ENCODE data around the gene TADA2A.

The TADA2A gene

GRCh38 chr17:37463039-37463438 lies 56.4 kb downstream of the TADA2A start:
- Histone ChIP-seq H3K4me3 (ENCODE audit: low read length in 2 of 2) (no peak overlapping the region), H2BK15ac (ENCODE audit: low read length) (no peak overlapping the region), H2BK120ac (ENCODE audit: low read depth, low read length) (no peak overlapping the region), H3K27me3 (ENCODE audit: control insufficient read depth in 3 of 3, insufficient read depth in 3 of 3, low read depth in 1 of 3, low read length in 3 of 3) (no peaks in the 10 kb centered on the region), H2AFZ (ENCODE audit: low read length) (no peak overlapping the region), H4K91ac (ENCODE audit: low read depth, low read length, poor library complexity) (no peak overlapping the region), H3K36me3 (replicated peaks in 1 of 2; ENCODE audit: control insufficient read depth in 2 of 2, insufficient read depth in 2 of 2, low read length in 2 of 2) (peaks cover 2 to 93% of the 10 kb centered on the region in 2 donors), H3K18ac (ENCODE audit: low read length) (no peak overlapping the region), H3K27ac (replicated peaks; ENCODE audit: low read length) (no peak overlapping the region), H2AK5ac (ENCODE audit: low read depth, low read length) (no peak overlapping the region), H3K4ac (ENCODE audit: low read length) (no peak overlapping the region), H3K4me1 (ENCODE audit: control insufficient read depth in 2 of 2, insufficient read depth in 1 of 2, low read depth in 1 of 2, low read length in 2 of 2) (peaks cover 0 to 2% of the 10 kb centered on the region in 2 donors), H3K9me3 (replicated peaks in 1 of 2; ENCODE audit: control insufficient read depth in 2 of 2, insufficient read depth in 1 of 2, low read depth in 1 of 2, low read length in 2 of 2) (no peaks in the 10 kb centered on the region), H3K9ac (ENCODE audit: low read depth, low read length, poor library complexity) (no peak overlapping the region), H2BK12ac (ENCODE audit: low read length) (no peak overlapping the region), H3K14ac (ENCODE audit: low read length) (no peak overlapping the region), H4K8ac (ENCODE audit: low read depth, low read length) (no peak overlapping the region), H2BK5ac (ENCODE audit: low read length) (no peak overlapping the region), H3K4me2 (ENCODE audit: insufficient read depth, low read length, poor library complexity, severe bottlenecking) (no peak overlapping the region), H3K23ac (ENCODE audit: low read depth, low read length, poor library complexity) (no peak overlapping the region), H3K79me1 (ENCODE audit: low read depth, low read length) (no peaks in the 10 kb centered on the region)
- DNase-seq (ENCODE audit: low spot score) = no peak
- WGBS, 2 donors (ENCODE audit: extremely low coverage in 2 of 2, insufficient read length in 2 of 2, insufficient replicate concordance in 1 of 2) = no CpG with 5 or more reads among the region's 3 CpGs

DNA sequence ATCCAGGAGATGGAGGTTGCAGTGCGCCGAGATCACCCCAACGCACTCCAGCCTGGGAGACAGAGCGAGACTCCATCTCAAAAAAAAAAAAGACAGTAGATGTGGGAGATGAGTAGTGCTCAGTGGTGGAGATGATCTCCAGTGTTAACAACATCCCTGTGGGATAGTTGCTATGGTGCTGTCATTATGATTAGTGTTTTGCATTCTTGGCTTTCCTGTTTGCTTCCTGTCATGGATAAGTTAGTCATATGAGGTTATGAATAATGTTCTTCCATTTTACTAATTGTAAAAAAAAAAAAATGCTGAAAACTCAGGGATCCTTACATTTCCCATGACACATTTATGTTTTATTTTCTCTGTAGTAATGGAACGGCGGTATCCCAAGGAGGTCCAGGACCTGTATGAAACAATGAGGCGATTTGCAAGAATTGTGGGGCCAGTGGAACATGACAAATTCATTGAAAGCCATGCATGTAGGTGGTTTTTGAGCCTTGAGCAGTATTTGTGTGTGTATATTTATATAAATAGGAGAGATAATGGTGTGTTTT lies 58.5 kb downstream of the TADA2A start:
- Histone ChIP-seq H2BK120ac (ENCODE audit: low read depth, low read length) (no peak overlapping the region), H3K4ac (ENCODE audit: low read length) (no peak overlapping the region), H2AK5ac (ENCODE audit: low read depth, low read length) (no peak overlapping the region), H2AFZ (ENCODE audit: low read length) (no peak overlapping the region), H3K4me3 (ENCODE audit: low read length in 2 of 2) (no peak overlapping the region), H4K91ac (ENCODE audit: low read depth, low read length, poor library complexity) (no peak overlapping the region), H3K14ac (ENCODE audit: low read length) (no peak overlapping the region), H3K27me3 (ENCODE audit: control insufficient read depth in 3 of 3, insufficient read depth in 3 of 3, low read depth in 1 of 3, low read length in 3 of 3) (no peaks in the 10 kb centered on the region), H2BK15ac (ENCODE audit: low read length) (no peak overlapping the region), H3K9ac (ENCODE audit: low read depth, low read length, poor library complexity) (no peak overlapping the region), H3K36me3 (replicated peaks in 1 of 2; ENCODE audit: control insufficient read depth in 2 of 2, insufficient read depth in 2 of 2, low read length in 2 of 2) (peaks cover 2 to 96% of the 10 kb centered on the region in 2 donors), H4K8ac (ENCODE audit: low read depth, low read length) (no peak overlapping the region), H3K4me2 (ENCODE audit: insufficient read depth, low read length, poor library complexity, severe bottlenecking) (no peak overlapping the region), H3K27ac (replicated peaks; ENCODE audit: low read length) (no peak overlapping the region), H3K4me1 (ENCODE audit: control insufficient read depth in 2 of 2, insufficient read depth in 1 of 2, low read depth in 1 of 2, low read length in 2 of 2) (peaks cover 0 to 2% of the 10 kb centered on the region in 2 donors), H3K9me3 (replicated peaks in 1 of 2; ENCODE audit: control insufficient read depth in 2 of 2, insufficient read depth in 1 of 2, low read depth in 1 of 2, low read length in 2 of 2) (no peaks in the 10 kb centered on the region), H2BK12ac (ENCODE audit: low read length) (no peak overlapping the region), H3K23ac (ENCODE audit: low read depth, low read length, poor library complexity) (no peak overlapping the region), H2BK5ac (ENCODE audit: low read length) (no peak overlapping the region), H3K79me1 (ENCODE audit: low read depth, low read length) (no peaks in the 10 kb centered on the region), H3K18ac (ENCODE audit: low read length) (no peak overlapping the region)
- whole genome bisulfite sequencing, 2 donors (ENCODE audit: extremely low coverage in 2 of 2, insufficient read length in 2 of 2, insufficient replicate concordance in 1 of 2) = no CpG with 5 or more reads among the region's 7 CpGs
- DNase-seq (ENCODE audit: low spot score) = no peak

GRCh38 chr17:37466471-37466870 lies 59.8 kb downstream of the TADA2A start:
- no CpG with 5 or more reads among the region's 1 CpG for WGBS, 2 donors (ENCODE audit: extremely low coverage in 2 of 2, insufficient read length in 2 of 2, insufficient replicate concordance in 1 of 2)
- Histone ChIP-seq H2AFZ (ENCODE audit: low read length) (no peak overlapping the region), H2BK120ac (ENCODE audit: low read depth, low read length) (no peak overlapping the region), H3K9me3 (replicated peaks in 1 of 2; ENCODE audit: control insufficient read depth in 2 of 2, insufficient read depth in 1 of 2, low read depth in 1 of 2, low read length in 2 of 2) (no peaks in the 10 kb centered on the region), H3K4ac (ENCODE audit: low read length) (no peak overlapping the region), H3K18ac (ENCODE audit: low read length) (no peak overlapping the region), H2BK12ac (ENCODE audit: low read length) (no peak overlapping the region), H2AK5ac (ENCODE audit: low read depth, low read length) (no peak overlapping the region), H3K27ac (replicated peaks; ENCODE audit: low read length) (no peak overlapping the region), H3K79me1 (ENCODE audit: low read depth, low read length) (no peaks in the 10 kb centered on the region), H2BK15ac (ENCODE audit: low read length) (no peak overlapping the region), H4K8ac (ENCODE audit: low read depth, low read length) (no peak overlapping the region), H2BK5ac (ENCODE audit: low read length) (no peak overlapping the region), H3K36me3 (replicated peaks in 1 of 2; ENCODE audit: control insufficient read depth in 2 of 2, insufficient read depth in 2 of 2, low read length in 2 of 2) (peaks cover 8 to 95% of the 10 kb centered on the region in 2 donors), H3K4me1 (ENCODE audit: control insufficient read depth in 2 of 2, insufficient read depth in 1 of 2, low read depth in 1 of 2, low read length in 2 of 2) (no peaks in the 10 kb centered on the region), H4K91ac (ENCODE audit: low read depth, low read length, poor library complexity) (no peak overlapping the region), H3K23ac (ENCODE audit: low read depth, low read length, poor library complexity) (no peak overlapping the region), H3K27me3 (ENCODE audit: control insufficient read depth in 3 of 3, insufficient read depth in 3 of 3, low read depth in 1 of 3, low read length in 3 of 3) (no peaks in the 10 kb centered on the region), H3K4me3 (ENCODE audit: low read length in 2 of 2) (no peak overlapping the region), H3K14ac (ENCODE audit: low read length) (no peak overlapping the region), H3K4me2 (ENCODE audit: insufficient read depth, low read length, poor library complexity, severe bottlenecking) (no peak overlapping the region), H3K9ac (ENCODE audit: low read depth, low read length, poor library complexity) (no peak overlapping the region)
- DNase-seq (ENCODE audit: low spot score) = no peak

DNA sequence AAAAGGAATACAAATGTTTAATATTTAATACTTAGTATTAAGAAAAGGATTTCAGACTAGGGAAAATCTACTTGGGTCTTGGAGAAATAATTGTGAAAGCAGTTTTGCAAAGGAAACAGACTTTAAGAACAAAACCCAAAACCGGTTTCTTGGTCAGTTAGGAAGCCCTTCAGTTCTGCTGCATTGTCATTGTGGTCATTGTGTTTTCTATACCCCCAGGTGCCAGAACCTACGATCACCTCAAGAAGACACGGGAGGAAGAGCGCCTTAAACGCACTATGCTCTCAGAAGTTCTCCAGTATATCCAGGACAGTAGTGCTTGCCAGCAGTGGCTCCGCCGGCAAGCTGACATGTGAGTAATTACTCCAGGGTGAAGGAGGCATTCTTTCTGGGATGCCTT lies 63.5 kb downstream of the TADA2A start:
- no CpG with 5 or more reads among the region's 7 CpGs for WGBS, 2 donors (ENCODE audit: extremely low coverage in 2 of 2, insufficient read length in 2 of 2, insufficient replicate concordance in 1 of 2)
- H3K18ac ChIP-seq (ENCODE audit: low read length) = no peak overlapping the region
- H2BK5ac ChIP-seq (ENCODE audit: low read length) = no peak overlapping the region
- H3K79me1 ChIP-seq (ENCODE audit: low read depth, low read length) = no peaks in the 10 kb centered on the region
- peaks cover 13 to 98% of the 10 kb centered on the region in 2 donors for H3K36me3 ChIP-seq (replicated peaks in 1 of 2; ENCODE audit: control insufficient read depth in 2 of 2, insufficient read depth in 2 of 2, low read length in 2 of 2)
- DNase-seq (ENCODE audit: low spot score) = no peak
- H3K4ac ChIP-seq (ENCODE audit: low read length) = no peak overlapping the region
- H2AFZ ChIP-seq (ENCODE audit: low read length) = no peak overlapping the region
- no peak overlapping the region for H3K23ac ChIP-seq (ENCODE audit: low read depth, low read length, poor library complexity)
- H3K4me3 ChIP-seq (ENCODE audit: low read length in 2 of 2) = no peak overlapping the region
- no peak overlapping the region for H4K91ac ChIP-seq (ENCODE audit: low read depth, low read length, poor library complexity)
- H2BK12ac ChIP-seq (ENCODE audit: low read length) = no peak overlapping the region
- no peak overlapping the region for H4K8ac ChIP-seq (ENCODE audit: low read depth, low read length)
- no peaks in the 10 kb centered on the region for H3K9me3 ChIP-seq (replicated peaks in 1 of 2; ENCODE audit: control insufficient read depth in 2 of 2, insufficient read depth in 1 of 2, low read depth in 1 of 2, low read length in 2 of 2)
- H3K4me1 ChIP-seq (ENCODE audit: control insufficient read depth in 2 of 2, insufficient read depth in 1 of 2, low read depth in 1 of 2, low read length in 2 of 2) = no peaks in the 10 kb centered on the region
- H2BK15ac ChIP-seq (ENCODE audit: low read length) = no peak overlapping the region
- no peak overlapping the region for H2AK5ac ChIP-seq (ENCODE audit: low read depth, low read length)
- H3K4me2 ChIP-seq (ENCODE audit: insufficient read depth, low read length, poor library complexity, severe bottlenecking) = no peak overlapping the region
- no peak overlapping the region for H2BK120ac ChIP-seq (ENCODE audit: low read depth, low read length)
- H3K14ac ChIP-seq (ENCODE audit: low read length) = no peak overlapping the region
- H3K27ac ChIP-seq (replicated peaks; ENCODE audit: low read length) = no peak overlapping the region
- H3K27me3 ChIP-seq (ENCODE audit: control insufficient read depth in 3 of 3, insufficient read depth in 3 of 3, low read depth in 1 of 3, low read length in 3 of 3) = no peaks in the 10 kb centered on the region
- H3K9ac ChIP-seq (ENCODE audit: low read depth, low read length, poor library complexity) = no peak overlapping the region

Measured in neuronal stem cell (in vitro differentiated cells).